SU-DHL-6 (cell line): ENCODE measurements around the gene ARHGEF38.
A peak's percentile ranks its signal among the peaks of the same experiment; 100 is the strongest.

Source experiments
- H2AFZ ChIP-seq: fragments of 200-600 bp; sonication (generic); 2 replicates; pipeline ENCODE4 v1.6.1; 2014; ENCODE audit warnings: low read depth, mild to moderate bottlenecking, moderate library complexity, mixed read lengths, antibody characterized with exemption, low read length; ENCODE audit not compliant: severe bottlenecking
- H3F3A ChIP-seq: fragments of 200-600 bp; shearing (Covaris generic); 2 replicates; pipeline ENCODE4 v1.6.0; 2016; ENCODE audit warnings: antibody characterized with exemption, mild to moderate bottlenecking; ENCODE audit not compliant: insufficient read depth
- H3K27ac ChIP-seq: fragments of 200-600 bp; sonication (generic); 2 replicates; pipeline ENCODE4 v1.5.1; 2016; ENCODE audit warnings: low read depth, mild to moderate bottlenecking, low read length, moderate library complexity, mixed read lengths
- H3K27me3 ChIP-seq: fragments of 200-600 bp; sonication (generic), shearing (Covaris generic); 2 replicates; pipeline ENCODE4 v1.6.0; 2014; ENCODE audit warnings: mild to moderate bottlenecking, low read length
- H3K36me3 ChIP-seq: fragments of 200-600 bp; sonication (generic); 2 replicates; pipeline ENCODE4 v1.6.1; 2014; ENCODE audit warnings: mild to moderate bottlenecking, low read length, mixed read lengths
- H3K4me2 ChIP-seq: fragments of 300-600, 200-600 bp; shearing (Covaris generic), sonication (generic); 2 replicates; pipeline ENCODE4 v1.6.0; 2014; ENCODE audit warnings: low read length, low read depth, mild to moderate bottlenecking; ENCODE audit not compliant: poor library complexity, severe bottlenecking
- H3K4me3 ChIP-seq: fragments of 200-600 bp; sonication (generic); 2 replicates; pipeline ENCODE4 v1.5.1; 2014; ENCODE audit warnings: antibody characterized with exemption, low read length, mild to moderate bottlenecking, mixed read lengths; ENCODE audit not compliant: insufficient read depth, poor library complexity, severe bottlenecking
- H3K79me2 ChIP-seq: fragments of 200-600 bp; sonication (generic); 2 replicates; pipeline ENCODE4 v1.6.1; 2014; ENCODE audit warnings: mild to moderate bottlenecking, low read length, moderate library complexity; ENCODE audit not compliant: insufficient read depth
- H3K9ac ChIP-seq: fragments of 200-600 bp; sonication (generic); 2 replicates; pipeline ENCODE4 v1.7.0; 2014; ENCODE audit warnings: mild to moderate bottlenecking, low read length
- H3K9me2 ChIP-seq: fragments of 200-600 bp; sonication (generic); replicated peaks from 2 replicates; pipeline ENCODE4 v1.6.1; 2014; ENCODE audit warnings: low read length; ENCODE audit not compliant: insufficient read depth
- H3K9me3 ChIP-seq: fragments of 200-600 bp; sonication (generic); 2 replicates; pipeline ENCODE4 v1.6.1; 2014; ENCODE audit warnings: low read length, mixed read lengths; ENCODE audit not compliant: insufficient read depth
- H4K20me1 ChIP-seq: fragments of 200-600 bp; sonication (generic); 2 replicates; pipeline ENCODE4 v1.6.1; 2014; ENCODE audit warnings: low read depth, mild to moderate bottlenecking, antibody characterized with exemption, low read length, moderate library complexity, mixed read lengths
- CTCF ChIP-seq: fragments of 200-600 bp; sonication (generic); IDR thresholded peaks from one replicate; pipeline ENCODE4 v1.5.1; 2017; ENCODE audit warnings: antibody characterized with exemption, mild to moderate bottlenecking, low read length, moderate library complexity; ENCODE audit not compliant: insufficient read depth, poor library complexity, severe bottlenecking
- EZH2phosphoT487 ChIP-seq: fragments of 200-600 bp; sonication (generic), shearing (Covaris generic); conservative IDR thresholded peaks from 2 replicates; pipeline ENCODE4 v1.6.1; 2018; ENCODE audit warnings: mild to moderate bottlenecking, antibody characterized with exemption, low read length, moderate library complexity, mixed read lengths

Gene ARHGEF38

GRCh38 chr4:105520819-105521790 lies 31.3 kb upstream of the ARHGEF38 start:
- Histone ChIP-seq H3K4me3 (no peak overlapping the region), H3K79me2 (no peaks in the 10 kb centered on the region), H3K27me3 (no peaks in the 10 kb centered on the region), H3K9me3 (no peaks in the 10 kb centered on the region), H2AFZ (no peak overlapping the region), H3K9me2 (no peaks in the 10 kb centered on the region), H3K9ac (no peak overlapping the region), H3K27ac (no peak overlapping the region), H3K4me2 (no peak overlapping the region), H3K36me3 (no peaks in the 10 kb centered on the region), H3F3A (no peaks in the 10 kb centered on the region), H4K20me1 (no peaks in the 10 kb centered on the region)
- TF ChIP-seq EZH2phosphoT487 = no peak
- peak; percentile 20 for TF ChIP-seq CTCF

GRCh38 chr4:105526656-105527055 lies 25.8 kb upstream of the ARHGEF38 start:
- no peak for TF ChIP-seq CTCF
- TF ChIP-seq EZH2phosphoT487 = no peak
- H4K20me1 ChIP-seq = no peaks in the 10 kb centered on the region
- no peaks in the 10 kb centered on the region for H3K9me3 ChIP-seq
- no peak overlapping the region for H2AFZ ChIP-seq
- H3K27ac ChIP-seq = no peak overlapping the region
- no peak overlapping the region for H3K9ac ChIP-seq
- no peak overlapping the region for H3K4me3 ChIP-seq
- no peaks in the 10 kb centered on the region for H3K9me2 ChIP-seq
- no peaks in the 10 kb centered on the region for H3F3A ChIP-seq
- H3K27me3 ChIP-seq = no peaks in the 10 kb centered on the region
- no peak overlapping the region for H3K4me2 ChIP-seq
- no peaks in the 10 kb centered on the region for H3K36me3 ChIP-seq
- H3K79me2 ChIP-seq = no peaks in the 10 kb centered on the region

GRCh38 chr4:105527081-105527480 lies 25.3 kb upstream of the ARHGEF38 start:
- Histone ChIP-seq H3K9ac (no peak overlapping the region), H3K79me2 (no peaks in the 10 kb centered on the region), H3K27ac (no peak overlapping the region), H3K4me3 (no peak overlapping the region), H4K20me1 (no peaks in the 10 kb centered on the region), H3K4me2 (no peak overlapping the region), H3K9me3 (no peaks in the 10 kb centered on the region), H3K9me2 (no peaks in the 10 kb centered on the region), H3K27me3 (no peaks in the 10 kb centered on the region), H3K36me3 (no peaks in the 10 kb centered on the region), H2AFZ (no peak overlapping the region), H3F3A (no peaks in the 10 kb centered on the region)
- TF ChIP-seq EZH2phosphoT487 (no peak), CTCF (no peak)
